Measurements from ENCODE around the gene CENPW.
A peak's percentile ranks its signal among the peaks of the same experiment; 100 is the strongest.

Gene CENPW

GRCh38 chr6:126339796-126340609 lies at the start of gene CENPW:
Gene CENPW (plus strand): TSS chr6:126340115. CDS start chr6:126340274, 159 bp downstream.
- DNase-seq = peak; percentile 17

GRCh38 chr6:126293891-126294524 lies 45.9 kb upstream of the CENPW start:
- DNase-seq = no peak

GRCh38 chr6:126300126-126300525 lies 39.8 kb upstream of the CENPW start:
- DNase-seq = no peak

GRCh38 chr6:126300735-126301134 lies 39.2 kb upstream of the CENPW start:
- DNase-seq = no peak

GRCh38 chr6:126302191-126302590 lies 37.7 kb upstream of the CENPW start:
- no peak for DNase-seq

GRCh38 chr6:126307849-126308248 lies 32.1 kb upstream of the CENPW start:
- no peak for DNase-seq

GRCh38 chr6:126308362-126308761 lies 31.6 kb upstream of the CENPW start:
- DNase-seq = no peak

- DNase-seq = no peak
Observed at GRCh38 chr6:126312013-126312665, 27.8 kb upstream of the CENPW start.

- DNase-seq = no peak
Observed at GRCh38 chr6:126313941-126314340, 26.0 kb upstream of the CENPW start.

- DNase-seq = no peak
Observed at GRCh38 chr6:126318797-126319196, 21.1 kb upstream of the CENPW start.

- no peak for DNase-seq
Observed at GRCh38 chr6:126333729-126334128, 6.2 kb upstream of the CENPW start.

- no peak for DNase-seq
Observed at GRCh38 chr6:126335210-126335609, 4.7 kb upstream of the CENPW start.

GRCh38 chr6:126337323-126337722 lies 2.6 kb upstream of the CENPW start:
- DNase-seq = peak; percentile 65

- no peak for DNase-seq
Observed at GRCh38 chr6:126341126-126341525, 1.2 kb downstream of the CENPW start.

GRCh38 chr6:126344181-126344580 lies 4.3 kb downstream of the CENPW start:
- no peak for DNase-seq

- DNase-seq = no peak
Observed at GRCh38 chr6:126351960-126352359, 12.0 kb downstream of the CENPW start.

- no peak for DNase-seq
Observed at GRCh38 chr6:126352514-126352913, 12.6 kb downstream of the CENPW start.

GRCh38 chr6:126356526-126356925 lies 16.6 kb downstream of the CENPW start:
- DNase-seq = no peak

- no peak for DNase-seq
Observed at GRCh38 chr6:126359936-126360537, 20.1 kb downstream of the CENPW start.

GRCh38 chr6:126361832-126362440 lies 22.0 kb downstream of the CENPW start:
- no peak for DNase-seq

- peak; percentile 11 for DNase-seq
Observed at GRCh38 chr6:126367849-126368248, 27.9 kb downstream of the CENPW start.

GRCh38 chr6:126372626-126373025 lies 32.7 kb downstream of the CENPW start:
- no peak for DNase-seq

GRCh38 chr6:126373344-126373743 lies 33.4 kb downstream of the CENPW start:
- no peak for DNase-seq

All from SIG-M5 (cell line).